ENCODE data around the gene SDK1.
"Not testable (repeated sequence)": the region's sequence is repeated elsewhere in the genome, so short reads cannot be mapped to it uniquely, and the experiment has no call there.

The SDK1 gene

DNA sequence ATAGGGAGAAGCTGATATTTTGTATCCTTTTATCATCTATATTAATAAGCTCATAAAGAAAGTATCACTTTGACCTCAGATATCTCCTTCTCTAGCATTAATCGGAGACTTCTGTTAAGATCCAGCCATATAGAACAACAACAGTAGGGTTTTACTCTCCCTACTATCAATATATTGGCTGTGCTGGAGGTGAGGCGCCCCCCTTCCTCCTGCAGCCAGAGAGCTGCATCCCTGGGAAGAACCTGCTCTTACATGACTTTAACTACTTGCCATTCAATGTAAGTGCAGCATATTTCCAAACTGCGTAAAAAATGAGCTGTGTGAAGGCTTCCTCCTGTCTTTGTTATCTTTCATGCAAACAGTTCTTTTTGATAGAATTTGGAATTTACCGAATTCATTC, 247.8 kb downstream of the SDK1 start:
- DNase-seq = no peak

- DNase-seq = no peak
Observed at GRCh38 chr7:3549601-3550000, 248.5 kb downstream of the SDK1 start.

GRCh38 chr7:3551536-3551935, 250.5 kb downstream of the SDK1 start:
- DNase-seq = no peak

DNA sequence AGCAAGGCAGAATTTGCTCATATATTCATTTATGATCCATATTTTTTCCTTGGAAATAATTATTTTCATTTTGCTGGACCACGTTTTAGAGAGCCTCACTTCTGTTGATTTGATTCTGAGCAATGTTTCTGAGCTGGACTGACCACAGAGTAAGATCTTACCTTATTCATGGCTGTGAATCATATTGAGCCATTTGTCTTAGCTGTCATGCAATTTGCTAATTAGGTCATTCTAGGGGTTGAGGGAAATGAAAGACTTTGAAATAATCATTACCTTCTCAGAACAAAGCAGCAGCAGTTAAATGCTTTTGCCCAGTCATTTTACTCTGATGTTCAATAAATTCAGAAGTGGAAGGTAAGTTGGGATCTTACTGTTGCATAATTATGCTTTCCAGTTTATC, 251.4 kb downstream of the SDK1 start:
- DNase-seq = no peak

DNA sequence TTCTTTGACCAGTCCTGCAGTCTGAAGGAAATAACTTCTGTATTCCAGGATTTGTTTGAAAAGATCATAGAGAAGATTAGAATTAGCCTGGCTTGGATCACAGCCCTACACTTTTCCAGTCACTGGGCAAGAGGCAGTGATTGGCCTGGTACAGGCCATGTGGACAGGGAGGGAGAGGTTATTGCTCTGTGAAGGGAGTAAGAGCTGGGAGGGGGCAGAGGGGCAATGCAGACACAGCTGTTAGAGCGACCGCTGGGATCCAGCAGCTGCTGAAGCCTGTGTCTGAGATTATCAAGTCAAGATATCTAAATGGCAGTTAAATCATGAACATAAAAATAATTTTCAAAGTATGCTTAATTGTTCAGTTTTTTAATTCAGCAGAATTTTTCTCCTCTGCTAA, 257.3 kb downstream of the SDK1 start:
- DNase-seq = no peak

- DNase-seq = no peak
Observed at GRCh38 chr7:3559278-3559677, 258.2 kb downstream of the SDK1 start.

DNA sequence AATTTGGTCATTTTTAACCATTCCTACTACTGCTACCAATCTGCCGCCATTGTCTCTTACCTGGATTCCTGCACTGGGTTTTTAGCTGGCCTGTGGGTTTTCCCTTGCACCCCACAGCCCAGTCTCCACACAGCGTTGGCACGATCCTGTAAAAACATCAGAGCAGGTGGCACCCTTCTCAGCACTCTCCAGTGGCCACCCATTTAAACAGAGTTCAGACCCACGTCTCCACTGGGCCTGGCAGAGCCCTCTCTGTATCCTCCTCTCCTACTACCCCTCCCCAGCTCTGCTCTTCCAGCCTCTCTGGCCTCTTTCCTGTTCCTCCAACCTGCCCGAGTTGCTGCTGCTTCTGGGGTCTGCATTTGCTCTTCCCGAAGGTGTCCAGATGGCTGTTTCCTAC, 259.4 kb downstream of the SDK1 start:
- no peak for DNase-seq

DNA sequence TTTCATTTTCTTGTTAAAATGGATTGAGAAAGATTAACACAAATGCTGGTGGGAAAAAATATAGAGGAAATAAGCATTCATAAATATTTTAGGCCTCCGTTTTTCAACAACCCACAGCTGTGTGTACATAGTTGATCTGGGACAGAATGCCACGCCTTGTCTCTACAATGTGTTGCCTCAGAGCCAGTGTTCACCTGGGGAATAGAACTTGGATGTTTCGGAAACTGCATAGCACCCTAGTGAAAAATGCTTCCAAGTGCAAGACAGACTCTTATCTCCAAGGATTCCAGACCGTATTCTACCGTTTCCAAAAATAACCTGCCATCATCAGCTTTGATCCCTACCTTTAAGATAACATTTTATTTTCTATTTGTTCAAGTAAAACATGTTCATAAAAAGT, 260.9 kb downstream of the SDK1 start:
- no peak for DNase-seq

DNA sequence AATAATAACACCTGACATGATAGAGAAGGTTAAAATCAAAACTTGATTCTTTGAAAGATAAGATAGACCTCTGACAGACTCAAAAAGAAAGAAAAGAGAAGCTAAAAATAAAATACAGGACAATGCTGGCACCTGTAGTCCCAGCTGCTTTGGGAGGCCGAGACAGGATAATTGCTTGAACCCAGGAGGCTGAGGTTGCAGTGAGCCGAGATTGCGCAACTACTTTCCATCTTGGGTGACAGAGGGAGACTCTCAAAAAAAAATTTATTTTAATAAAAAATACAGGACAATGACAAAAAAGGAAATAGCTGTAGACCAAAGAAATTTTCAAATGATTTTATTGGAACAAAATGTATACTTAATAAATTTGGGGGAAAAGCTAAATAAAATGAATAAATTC, 263.2 kb downstream of the SDK1 start:
- no peak for DNase-seq

- DNase-seq = no peak
Observed at GRCh38 chr7:3568516-3568915, 267.5 kb downstream of the SDK1 start.

DNA sequence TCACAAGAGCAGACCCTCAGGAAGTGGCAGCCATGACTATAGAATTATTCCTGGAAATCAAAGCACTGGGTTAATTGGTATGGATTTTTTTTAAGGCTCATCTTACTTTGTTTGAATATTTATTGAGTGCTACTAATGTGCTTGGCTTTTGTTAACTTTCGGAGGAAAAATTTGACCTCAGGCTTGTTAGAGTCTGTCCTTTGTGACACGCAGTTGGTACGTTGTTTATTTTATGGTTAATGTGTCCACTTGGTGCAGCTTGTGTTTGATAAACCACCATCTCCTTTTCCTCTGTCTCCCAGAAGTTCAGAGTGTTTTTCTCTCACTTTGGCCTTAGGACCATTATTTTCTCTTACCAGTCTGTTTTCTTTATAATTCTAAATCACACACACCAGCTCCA, 268.6 kb downstream of the SDK1 start:
- DNase-seq = no peak

DNA sequence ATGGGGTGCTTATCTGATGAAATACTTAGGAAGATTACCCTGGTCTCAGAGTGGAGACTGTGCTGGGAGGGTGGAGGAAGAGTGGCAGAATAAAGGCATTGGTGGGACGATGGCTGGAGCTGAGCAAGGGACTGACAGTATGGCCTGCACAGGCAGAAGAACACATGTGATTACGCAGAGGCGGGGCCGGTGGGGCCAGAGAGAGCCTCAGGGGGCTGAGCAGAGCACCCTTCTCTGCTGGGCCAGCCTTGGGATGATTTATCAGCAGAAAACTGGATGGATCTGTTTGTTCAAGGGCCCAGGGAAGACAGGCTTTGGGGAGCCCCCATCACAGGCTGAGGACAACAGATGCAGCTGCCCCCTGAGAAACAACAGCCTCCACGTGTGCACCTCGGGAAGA, 272.1 kb downstream of the SDK1 start:
- no peak for DNase-seq

GRCh38 chr7:3574386-3574785, 273.3 kb downstream of the SDK1 start:
- no peak for DNase-seq

- DNase-seq = no peak
Observed at GRCh38 chr7:3575753-3576531, 274.9 kb downstream of the SDK1 start.

DNA sequence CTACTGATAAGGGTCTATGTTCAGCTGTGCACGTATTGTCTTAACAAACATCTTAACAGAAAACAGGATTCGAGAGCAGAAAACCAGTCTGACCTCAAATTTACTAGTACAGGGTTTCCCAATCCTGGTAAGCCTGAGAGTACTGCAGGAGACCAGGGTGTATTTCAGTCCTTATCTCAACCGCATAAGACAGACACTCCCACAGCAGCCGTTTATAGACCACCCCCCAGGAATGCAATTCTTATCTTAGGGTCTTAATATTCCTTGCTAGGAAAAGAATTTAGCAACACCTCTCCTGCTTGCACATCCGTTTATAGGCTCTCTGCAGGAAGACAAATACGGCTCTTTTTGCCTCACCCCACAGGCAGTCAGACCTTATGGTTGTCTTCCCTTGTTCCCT, 277.3 kb downstream of the SDK1 start:
- no peak for DNase-seq

DNA sequence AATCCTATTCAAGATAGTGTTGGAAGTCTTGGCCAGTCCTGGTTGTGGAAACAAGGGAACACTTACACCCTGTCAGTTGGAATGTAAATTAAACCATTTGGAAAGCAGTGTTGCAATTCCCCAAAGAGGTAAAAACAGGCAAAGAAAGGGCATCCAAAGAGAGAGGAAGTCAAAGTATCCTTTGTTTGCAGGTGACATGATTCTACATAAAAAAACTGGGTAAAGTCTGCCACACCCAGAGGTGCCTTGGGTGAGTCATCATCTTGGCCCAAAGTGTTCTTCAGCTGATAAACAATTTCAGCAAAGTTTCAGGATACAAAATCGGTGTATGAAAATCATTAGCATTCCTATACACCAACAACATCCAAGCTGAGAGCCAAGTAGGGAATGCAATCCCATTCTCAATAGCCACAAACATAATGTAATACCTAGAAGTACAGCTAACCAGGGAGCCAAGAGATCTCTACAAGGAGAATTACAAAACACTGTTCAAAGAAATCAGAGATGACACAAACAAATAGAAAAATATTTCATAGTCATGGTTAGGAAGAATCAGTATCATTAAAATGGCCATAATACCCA, 278.7 kb downstream of the SDK1 start:
- DNase-seq = no peak

GRCh38 chr7:3582145-3582544, 281.1 kb downstream of the SDK1 start:
- DNase-seq = not testable (repeated sequence)

DNA sequence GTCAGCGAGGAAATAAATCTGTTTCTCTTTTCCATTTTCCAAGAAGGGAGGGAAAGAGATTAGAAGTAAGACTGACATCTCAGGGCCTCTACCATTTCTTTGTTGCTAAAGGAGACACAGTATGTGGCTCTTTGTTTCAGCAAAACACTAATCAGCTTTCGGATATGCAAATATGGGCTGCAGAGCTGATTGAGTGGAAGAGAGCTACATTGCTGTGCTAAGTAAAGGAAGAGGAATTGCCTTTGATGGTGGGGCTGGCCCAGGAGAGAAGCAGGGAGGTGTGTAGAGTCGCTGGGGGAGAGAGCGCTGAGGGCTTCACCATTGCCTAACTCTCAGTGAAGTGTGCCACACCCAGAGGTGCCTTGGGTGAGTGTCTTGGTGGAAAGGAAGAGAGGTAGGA, 284.8 kb downstream of the SDK1 start:
- DNase-seq = no peak

DNA sequence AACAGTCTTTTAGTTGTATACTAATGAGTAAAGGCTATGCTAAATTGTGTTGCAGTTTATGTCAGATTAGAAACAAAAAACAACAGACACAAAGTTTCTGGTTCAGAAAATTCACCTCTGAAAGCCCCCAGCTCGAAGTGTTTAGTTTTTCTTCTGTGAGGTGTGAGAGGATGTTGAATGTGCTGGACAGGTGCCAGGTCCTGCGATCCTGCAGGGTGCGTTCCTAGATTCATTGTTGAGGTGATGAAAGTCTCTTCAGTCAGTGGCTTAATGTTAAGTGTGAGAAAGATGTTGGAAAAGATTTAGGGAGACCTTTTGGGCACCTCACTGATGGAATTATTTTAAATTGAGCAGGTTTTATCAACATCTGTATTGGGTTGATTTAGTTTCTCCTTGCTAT, 287.3 kb downstream of the SDK1 start:
- DNase-seq = no peak

- no peak for DNase-seq
Observed at GRCh38 chr7:3589752-3590151, 288.7 kb downstream of the SDK1 start.

DNA sequence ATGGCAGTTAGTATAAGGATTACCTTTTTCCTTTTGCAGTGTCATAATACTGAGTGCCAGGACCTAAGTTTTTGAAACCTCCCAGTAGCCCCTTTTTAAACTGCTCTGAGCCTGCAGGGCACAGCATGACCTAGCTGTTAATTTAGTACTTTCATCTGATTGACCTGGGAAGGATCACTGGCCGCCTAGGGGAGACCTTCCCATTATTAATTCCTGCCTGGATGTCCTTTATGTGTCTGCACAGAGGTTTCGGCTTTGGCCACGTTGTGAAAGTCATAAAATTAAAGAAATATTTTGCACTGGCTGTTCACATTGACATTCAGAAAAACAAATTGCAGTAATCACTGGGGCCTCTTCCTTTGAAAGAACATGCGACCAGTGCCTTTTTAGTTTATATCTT, 290.2 kb downstream of the SDK1 start:
- DNase-seq = no peak

DNA sequence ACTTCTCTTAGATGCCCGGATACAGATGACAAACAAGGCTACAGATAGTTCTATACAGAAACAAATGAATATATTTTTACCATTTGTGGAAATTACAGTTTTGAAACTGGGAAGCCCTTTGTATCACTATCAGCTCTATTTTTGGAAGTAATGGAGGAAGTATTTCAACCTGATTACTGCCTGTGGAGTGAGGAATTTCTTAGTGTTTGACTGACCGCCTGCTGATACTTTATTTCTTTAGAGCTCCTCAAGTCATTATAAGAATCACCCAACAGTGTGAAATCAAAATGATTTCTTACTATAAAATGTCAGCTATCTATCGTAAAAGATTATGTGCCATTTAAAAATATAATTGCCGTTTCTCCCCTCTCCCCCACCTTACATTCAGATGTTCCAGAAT, 290.9 kb downstream of the SDK1 start:
- no peak for DNase-seq

- DNase-seq = no peak
Observed at GRCh38 chr7:3592401-3593134, 291.5 kb downstream of the SDK1 start.

DNA sequence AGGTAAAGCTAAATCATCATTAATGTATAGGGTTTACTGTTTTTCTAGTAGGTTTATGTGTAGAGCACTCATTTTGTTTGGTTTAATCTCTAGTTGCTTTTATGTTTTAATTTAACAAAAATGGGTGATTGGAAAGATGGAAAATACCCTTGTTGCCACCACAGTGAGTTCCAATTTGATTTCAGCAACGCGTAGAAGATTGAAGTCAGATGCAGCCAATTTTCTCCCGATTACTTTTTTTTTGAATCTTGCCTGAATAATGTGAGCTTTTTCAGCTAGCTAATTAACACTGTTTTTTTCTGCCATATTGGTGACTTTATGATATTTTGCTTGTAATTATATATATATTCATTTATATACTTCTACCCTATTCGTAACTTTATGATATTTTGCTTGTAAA, 293.8 kb downstream of the SDK1 start:
- no peak for DNase-seq

Data from NCI-H2107 (cell line).